ENCODE measurements around the gene EXOSC7.

The EXOSC7 gene

DNA sequence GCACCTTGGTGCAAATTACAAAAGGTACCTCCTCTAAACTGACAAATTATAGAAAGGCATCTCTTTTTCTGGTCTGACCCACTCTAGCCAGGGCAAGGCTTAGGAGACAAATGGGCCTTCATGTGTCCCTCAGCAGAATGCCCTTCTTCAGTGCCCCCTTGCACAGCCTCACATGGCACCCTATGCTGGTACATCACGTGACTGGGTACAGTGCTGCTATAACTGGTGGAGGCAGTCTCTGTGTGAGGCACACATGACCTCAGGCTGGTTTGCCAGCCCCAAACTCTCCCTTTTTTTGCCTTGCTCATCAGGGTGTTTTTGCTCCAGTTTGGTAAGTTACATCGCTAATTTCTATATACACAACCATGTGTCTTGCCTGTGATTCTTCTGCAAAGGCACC lies 53.2 kb downstream of the EXOSC7 start:
- H3K4me3 ChIP-seq (ENCODE audit: low read depth in 1 of 2, low read length in 2 of 2), result no peak overlapping the region
- peaks cover 0 to 15% of the 10 kb centered on the region in 2 donors for H3K4me1 ChIP-seq (ENCODE audit: control insufficient read depth in 1 of 2, insufficient read depth in 2 of 2, low read length in 2 of 2)
- H3K9me3 ChIP-seq (ENCODE audit: control insufficient read depth in 1 of 2, low read length in 2 of 2), result no peaks in the 10 kb centered on the region
- no peak overlapping the region for H3K9ac ChIP-seq (ENCODE audit: low read depth in 1 of 2, low read length in 2 of 2)
- H3K27me3 ChIP-seq (ENCODE audit: control insufficient read depth in 1 of 2, insufficient read depth in 2 of 2, low read length in 2 of 2), result no peaks in the 10 kb centered on the region
- H3K36me3 ChIP-seq (ENCODE audit: control insufficient read depth in 1 of 2, insufficient read depth in 2 of 2, low read length in 2 of 2), result no peaks in the 10 kb centered on the region
- H3K27ac ChIP-seq (ENCODE audit: low read depth, low read length), result no peak overlapping the region

DNA sequence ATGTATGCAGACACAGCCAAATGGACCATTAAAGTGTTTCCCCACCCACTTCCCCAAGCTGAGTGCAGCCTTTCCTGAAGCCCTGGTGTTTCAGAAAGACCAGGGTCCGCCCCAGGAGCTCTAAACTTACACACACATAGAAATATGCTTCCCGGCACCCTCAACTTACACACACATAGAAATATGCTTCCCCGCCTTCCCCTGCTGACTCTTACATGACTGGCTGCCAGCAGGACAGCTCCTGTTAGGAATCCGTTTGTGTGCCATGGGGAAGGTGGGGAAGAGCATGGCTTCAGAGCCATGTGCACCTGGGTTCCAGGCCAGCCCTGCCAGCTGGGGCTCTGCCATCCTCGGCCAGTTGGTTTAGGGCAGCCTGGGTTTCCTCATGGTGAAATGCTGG lies 53.6 kb downstream of the EXOSC7 start:
- H3K36me3 ChIP-seq (ENCODE audit: control insufficient read depth in 1 of 2, insufficient read depth in 2 of 2, low read length in 2 of 2), result no peaks in the 10 kb centered on the region
- no peak overlapping the region for H3K27ac ChIP-seq (ENCODE audit: low read depth, low read length)
- no peak overlapping the region for H3K4me3 ChIP-seq (ENCODE audit: low read depth in 1 of 2, low read length in 2 of 2)
- H3K4me1 ChIP-seq (ENCODE audit: control insufficient read depth in 1 of 2, insufficient read depth in 2 of 2, low read length in 2 of 2), result peaks cover 2 to 16% of the 10 kb centered on the region in 2 donors
- H3K9me3 ChIP-seq (ENCODE audit: control insufficient read depth in 1 of 2, low read length in 2 of 2), result no peaks in the 10 kb centered on the region
- no peaks in the 10 kb centered on the region for H3K27me3 ChIP-seq (ENCODE audit: control insufficient read depth in 1 of 2, insufficient read depth in 2 of 2, low read length in 2 of 2)
- H3K9ac ChIP-seq (ENCODE audit: low read depth in 1 of 2, low read length in 2 of 2), result no peak overlapping the region

DNA sequence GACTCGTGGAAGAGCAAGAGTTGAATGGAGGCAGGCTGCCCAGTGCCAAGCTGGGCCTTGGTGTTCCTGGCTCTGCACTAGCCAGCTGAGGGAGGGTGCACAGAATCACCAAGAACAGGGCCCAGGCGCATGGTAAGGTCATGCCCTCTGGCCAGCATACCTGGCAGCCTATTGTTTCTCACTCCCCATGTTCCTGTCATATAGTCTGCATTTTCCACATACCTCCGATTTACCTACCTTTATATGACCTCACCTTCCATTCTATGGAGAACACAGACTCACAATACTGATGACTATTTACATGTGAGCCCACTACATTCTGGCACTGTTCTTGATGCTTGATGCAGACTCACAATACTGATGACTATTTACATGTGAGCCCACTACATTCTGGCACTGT lies 55.5 kb downstream of the EXOSC7 start:
- peaks cover 12 to 20% of the 10 kb centered on the region in 2 donors for H3K4me1 ChIP-seq (ENCODE audit: control insufficient read depth in 1 of 2, insufficient read depth in 2 of 2, low read length in 2 of 2)
- H3K27ac ChIP-seq (ENCODE audit: low read depth, low read length), result no peak overlapping the region
- H3K27me3 ChIP-seq (ENCODE audit: control insufficient read depth in 1 of 2, insufficient read depth in 2 of 2, low read length in 2 of 2), result peaks cover under 1 to 6% of the 10 kb centered on the region in 2 donors
- H3K36me3 ChIP-seq (ENCODE audit: control insufficient read depth in 1 of 2, insufficient read depth in 2 of 2, low read length in 2 of 2), result no peaks in the 10 kb centered on the region
- no peak overlapping the region for H3K9ac ChIP-seq (ENCODE audit: low read depth in 1 of 2, low read length in 2 of 2)
- no peaks in the 10 kb centered on the region for H3K9me3 ChIP-seq (ENCODE audit: control insufficient read depth in 1 of 2, low read length in 2 of 2)
- H3K4me3 ChIP-seq (ENCODE audit: low read depth in 1 of 2, low read length in 2 of 2), result no peak overlapping the region

DNA sequence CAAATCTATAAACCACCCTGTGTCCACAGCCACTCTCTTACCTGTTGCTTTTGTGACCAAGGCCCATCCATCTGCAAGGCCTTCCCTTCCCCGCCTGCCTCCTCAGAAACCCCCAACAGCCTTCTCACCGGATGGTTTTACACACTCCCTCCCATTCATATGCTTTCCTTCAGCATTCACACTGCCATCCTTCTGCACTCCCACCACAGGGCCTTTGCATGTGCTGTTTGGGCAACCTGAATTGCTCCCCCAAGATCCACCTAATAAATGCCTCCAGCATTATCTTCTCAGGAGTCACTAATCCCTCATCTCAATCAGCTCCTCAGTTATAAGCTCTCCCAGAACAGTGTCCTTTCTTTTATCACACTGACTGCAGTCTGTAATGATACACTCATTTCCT lies 56.1 kb downstream of the EXOSC7 start:
- Histone ChIP-seq H3K4me1 (ENCODE audit: control insufficient read depth in 1 of 2, insufficient read depth in 2 of 2, low read length in 2 of 2) (peaks cover 12 to 20% of the 10 kb centered on the region in 2 donors), H3K9ac (ENCODE audit: low read depth in 1 of 2, low read length in 2 of 2) (no peak overlapping the region), H3K4me3 (ENCODE audit: low read depth in 1 of 2, low read length in 2 of 2) (no peak overlapping the region), H3K27me3 (ENCODE audit: control insufficient read depth in 1 of 2, insufficient read depth in 2 of 2, low read length in 2 of 2) (peaks cover 6 to 12% of the 10 kb centered on the region in 2 donors), H3K36me3 (ENCODE audit: control insufficient read depth in 1 of 2, insufficient read depth in 2 of 2, low read length in 2 of 2) (no peaks in the 10 kb centered on the region), H3K27ac (ENCODE audit: low read depth, low read length) (no peak overlapping the region), H3K9me3 (ENCODE audit: control insufficient read depth in 1 of 2, low read length in 2 of 2) (no peaks in the 10 kb centered on the region)

DNA sequence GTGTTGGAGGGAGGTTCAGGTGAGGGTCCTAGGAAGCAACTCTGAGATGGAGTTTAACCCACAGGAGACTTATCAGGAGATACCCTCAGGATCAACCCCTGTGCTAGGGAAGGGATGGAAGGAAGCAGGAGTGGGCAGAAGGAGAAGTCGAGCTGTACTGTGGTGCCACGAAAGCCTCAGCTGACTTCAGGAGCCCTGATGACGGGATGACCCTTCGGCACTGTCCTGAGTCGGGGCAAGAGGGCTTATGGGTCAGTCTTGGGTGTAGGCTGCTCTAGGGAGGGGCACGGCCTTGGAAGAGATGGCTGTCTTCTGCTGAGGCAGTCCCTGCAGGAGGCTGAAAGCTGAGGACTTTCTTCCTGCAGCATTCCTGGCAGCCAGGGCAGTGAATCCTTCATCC lies 57.7 kb downstream of the EXOSC7 start:
- Histone ChIP-seq H3K4me3 (ENCODE audit: low read depth in 1 of 2, low read length in 2 of 2) (no peak overlapping the region), H3K27ac (ENCODE audit: low read depth, low read length) (no peak overlapping the region), H3K36me3 (ENCODE audit: control insufficient read depth in 1 of 2, insufficient read depth in 2 of 2, low read length in 2 of 2) (no peaks in the 10 kb centered on the region), H3K9me3 (ENCODE audit: control insufficient read depth in 1 of 2, low read length in 2 of 2) (no peaks in the 10 kb centered on the region), H3K4me1 (ENCODE audit: control insufficient read depth in 1 of 2, insufficient read depth in 2 of 2, low read length in 2 of 2) (peaks cover 12 to 24% of the 10 kb centered on the region in 2 donors), H3K9ac (ENCODE audit: low read depth in 1 of 2, low read length in 2 of 2) (no peak overlapping the region), H3K27me3 (ENCODE audit: control insufficient read depth in 1 of 2, insufficient read depth in 2 of 2, low read length in 2 of 2) (peaks cover 7 to 14% of the 10 kb centered on the region in 2 donors)

DNA sequence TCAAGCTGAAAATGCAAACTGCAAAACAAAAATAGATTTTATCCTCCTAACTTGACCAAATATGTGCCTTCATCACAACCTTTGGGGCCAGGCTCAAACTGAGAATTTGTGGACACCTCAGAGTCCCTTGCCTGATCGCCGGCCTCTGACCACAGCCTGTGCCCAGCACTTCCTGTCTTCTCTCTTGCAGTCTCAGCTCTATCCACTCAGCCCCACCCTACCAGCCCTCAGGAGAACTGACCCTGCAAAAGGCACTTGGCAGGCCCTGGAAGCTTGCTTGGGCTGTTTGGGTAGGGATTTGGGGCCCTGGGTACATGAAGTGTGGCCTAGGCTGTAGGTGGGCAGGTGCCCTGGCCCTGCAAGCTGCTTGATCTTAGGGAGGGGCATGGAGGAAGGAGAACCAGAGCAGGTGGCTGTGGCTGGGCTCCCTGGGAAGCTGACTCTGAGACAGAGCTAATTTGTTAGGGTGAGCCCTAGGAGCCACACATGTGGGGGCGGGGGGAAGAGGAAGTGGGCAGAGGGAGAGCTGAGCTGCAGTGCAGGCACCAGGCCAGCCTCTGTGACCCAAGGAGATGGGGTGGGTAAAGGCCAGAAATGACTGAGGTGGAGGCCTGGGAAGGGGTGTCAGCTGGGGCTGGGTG lies 58.7 kb downstream of the EXOSC7 start:
- Histone ChIP-seq H3K27ac (ENCODE audit: low read depth, low read length) (no peak overlapping the region), H3K27me3 (ENCODE audit: control insufficient read depth in 1 of 2, insufficient read depth in 2 of 2, low read length in 2 of 2) (peaks cover 7 to 14% of the 10 kb centered on the region in 2 donors), H3K36me3 (ENCODE audit: control insufficient read depth in 1 of 2, insufficient read depth in 2 of 2, low read length in 2 of 2) (no peaks in the 10 kb centered on the region), H3K9me3 (ENCODE audit: control insufficient read depth in 1 of 2, low read length in 2 of 2) (no peaks in the 10 kb centered on the region), H3K4me3 (ENCODE audit: low read depth in 1 of 2, low read length in 2 of 2) (peak overlapping the region in 1 of 2 donors; percentile 35), H3K9ac (ENCODE audit: low read depth in 1 of 2, low read length in 2 of 2) (no peak overlapping the region), H3K4me1 (ENCODE audit: control insufficient read depth in 1 of 2, insufficient read depth in 2 of 2, low read length in 2 of 2) (peaks cover 12 to 24% of the 10 kb centered on the region in 2 donors)

DNA sequence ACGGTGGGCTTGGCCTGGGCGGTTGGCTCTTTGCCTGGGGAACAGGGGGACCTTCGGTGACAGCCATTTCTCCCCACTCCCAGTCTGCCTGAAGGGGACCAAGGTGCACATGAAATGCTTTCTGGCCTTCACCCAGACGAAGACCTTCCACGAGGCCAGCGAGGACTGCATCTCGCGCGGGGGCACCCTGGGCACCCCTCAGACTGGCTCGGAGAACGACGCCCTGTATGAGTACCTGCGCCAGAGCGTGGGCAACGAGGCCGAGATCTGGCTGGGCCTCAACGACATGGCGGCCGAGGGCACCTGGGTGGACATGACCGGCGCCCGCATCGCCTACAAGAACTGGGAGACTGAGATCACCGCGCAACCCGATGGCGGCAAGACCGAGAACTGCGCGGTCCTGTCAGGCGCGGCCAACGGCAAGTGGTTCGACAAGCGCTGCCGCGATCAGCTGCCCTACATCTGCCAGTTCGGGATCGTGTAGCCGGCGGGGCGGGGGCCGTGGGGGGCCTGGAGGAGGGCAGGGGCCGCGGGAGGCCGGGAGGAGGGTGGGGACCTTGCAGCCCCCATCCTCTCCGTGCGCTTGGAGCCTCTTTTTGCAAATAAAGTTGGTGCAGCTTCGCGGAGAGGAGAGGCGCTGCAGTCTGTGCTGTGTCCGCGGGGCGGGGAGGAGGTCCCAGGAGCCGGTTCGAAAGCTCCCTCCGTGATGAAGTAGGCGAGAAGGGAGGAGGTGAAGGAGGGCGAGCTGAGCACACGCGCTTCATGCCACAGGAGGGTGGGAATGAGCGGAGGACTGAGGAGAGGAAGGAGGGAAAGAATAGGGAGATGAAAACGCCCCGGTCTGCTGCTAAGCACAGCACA lies 59.6 kb downstream of the EXOSC7 start:
- Histone ChIP-seq H3K36me3 (ENCODE audit: control insufficient read depth in 1 of 2, insufficient read depth in 2 of 2, low read length in 2 of 2) (no peaks in the 10 kb centered on the region), H3K27me3 (ENCODE audit: control insufficient read depth in 1 of 2, insufficient read depth in 2 of 2, low read length in 2 of 2) (peaks cover 7 to 14% of the 10 kb centered on the region in 2 donors), H3K9me3 (ENCODE audit: control insufficient read depth in 1 of 2, low read length in 2 of 2) (no peaks in the 10 kb centered on the region), H3K27ac (ENCODE audit: low read depth, low read length) (no peak overlapping the region), H3K4me1 (ENCODE audit: control insufficient read depth in 1 of 2, insufficient read depth in 2 of 2, low read length in 2 of 2) (peaks cover 12 to 24% of the 10 kb centered on the region in 2 donors), H3K9ac (ENCODE audit: low read depth in 1 of 2, low read length in 2 of 2) (peak overlapping the region in 1 of 2 donors; percentile 3), H3K4me3 (ENCODE audit: low read depth in 1 of 2, low read length in 2 of 2) (peak overlapping the region; percentile 47 to 50)

DNA sequence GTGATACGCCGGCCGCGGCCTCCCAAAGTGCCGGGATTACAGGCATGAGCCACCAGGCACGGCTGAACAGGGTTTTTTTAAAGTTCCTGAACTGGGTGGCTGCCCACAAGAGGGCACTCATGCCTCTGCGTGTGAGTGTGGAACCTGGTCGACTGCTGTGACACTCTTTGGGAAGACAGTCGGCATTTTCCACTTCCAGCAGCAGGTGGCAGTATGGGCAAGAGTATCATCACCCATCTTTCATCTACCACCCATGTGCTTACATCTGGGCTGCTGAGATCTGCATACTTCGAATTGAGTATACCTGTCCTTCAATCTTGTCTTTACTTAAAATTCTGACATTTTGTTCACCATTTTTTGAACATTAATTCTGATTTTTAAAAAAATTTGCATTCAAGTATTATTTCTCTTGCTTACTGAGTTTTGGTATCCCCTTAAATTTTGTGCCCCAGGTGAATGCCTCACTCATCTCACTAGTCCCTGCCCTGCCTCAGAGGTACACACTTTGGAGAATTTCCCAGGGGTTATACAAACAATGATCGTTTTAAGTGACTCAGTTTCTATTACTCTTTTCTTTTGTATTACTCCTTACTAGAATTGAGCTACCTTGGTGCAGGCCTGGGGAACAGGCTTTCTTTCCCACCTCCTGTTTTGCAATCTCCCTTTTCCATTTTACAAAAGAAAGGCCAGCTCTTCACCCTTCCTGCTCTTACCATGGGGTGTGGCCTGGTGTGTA lies 61.8 kb downstream of the EXOSC7 start:
- Histone ChIP-seq H3K4me3 (ENCODE audit: low read depth in 1 of 2, low read length in 2 of 2) (no peak overlapping the region), H3K36me3 (ENCODE audit: control insufficient read depth in 1 of 2, insufficient read depth in 2 of 2, low read length in 2 of 2) (no peaks in the 10 kb centered on the region), H3K27me3 (ENCODE audit: control insufficient read depth in 1 of 2, insufficient read depth in 2 of 2, low read length in 2 of 2) (peaks cover 7 to 14% of the 10 kb centered on the region in 2 donors), H3K9ac (ENCODE audit: low read depth in 1 of 2, low read length in 2 of 2) (no peak overlapping the region), H3K4me1 (ENCODE audit: control insufficient read depth in 1 of 2, insufficient read depth in 2 of 2, low read length in 2 of 2) (peaks cover 12 to 29% of the 10 kb centered on the region in 2 donors), H3K27ac (ENCODE audit: low read depth, low read length) (no peak overlapping the region), H3K9me3 (ENCODE audit: control insufficient read depth in 1 of 2, low read length in 2 of 2) (no peaks in the 10 kb centered on the region)

DNA sequence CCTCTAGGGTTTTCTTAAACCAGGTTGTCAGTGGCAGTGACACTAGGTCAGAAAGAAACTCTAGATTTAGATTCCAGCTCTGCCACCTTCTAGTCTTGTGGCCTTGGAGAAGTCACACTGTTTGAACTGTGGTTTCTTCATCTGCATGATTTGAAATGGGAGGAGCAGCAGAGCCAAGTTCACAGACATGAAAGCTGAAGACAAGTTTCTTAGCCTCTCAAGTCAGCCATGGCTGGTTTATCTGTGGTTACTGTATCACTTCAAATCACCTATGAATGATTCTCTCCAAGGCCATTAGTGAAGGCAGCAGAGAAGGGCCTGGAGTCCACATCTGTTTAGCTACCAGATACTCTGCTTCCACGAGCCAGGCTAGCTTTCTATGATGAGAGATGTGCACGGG lies 65.6 kb downstream of the EXOSC7 start:
- Histone ChIP-seq H3K27ac (ENCODE audit: low read depth, low read length) (no peak overlapping the region), H3K4me1 (ENCODE audit: control insufficient read depth in 1 of 2, insufficient read depth in 2 of 2, low read length in 2 of 2) (peaks cover 0 to 8% of the 10 kb centered on the region in 2 donors), H3K4me3 (ENCODE audit: low read depth in 1 of 2, low read length in 2 of 2) (no peak overlapping the region), H3K9me3 (ENCODE audit: control insufficient read depth in 1 of 2, low read length in 2 of 2) (no peaks in the 10 kb centered on the region), H3K9ac (ENCODE audit: low read depth in 1 of 2, low read length in 2 of 2) (no peak overlapping the region), H3K36me3 (ENCODE audit: control insufficient read depth in 1 of 2, insufficient read depth in 2 of 2, low read length in 2 of 2) (no peaks in the 10 kb centered on the region), H3K27me3 (ENCODE audit: control insufficient read depth in 1 of 2, insufficient read depth in 2 of 2, low read length in 2 of 2) (peaks cover 6 to 8% of the 10 kb centered on the region in 2 donors)

DNA sequence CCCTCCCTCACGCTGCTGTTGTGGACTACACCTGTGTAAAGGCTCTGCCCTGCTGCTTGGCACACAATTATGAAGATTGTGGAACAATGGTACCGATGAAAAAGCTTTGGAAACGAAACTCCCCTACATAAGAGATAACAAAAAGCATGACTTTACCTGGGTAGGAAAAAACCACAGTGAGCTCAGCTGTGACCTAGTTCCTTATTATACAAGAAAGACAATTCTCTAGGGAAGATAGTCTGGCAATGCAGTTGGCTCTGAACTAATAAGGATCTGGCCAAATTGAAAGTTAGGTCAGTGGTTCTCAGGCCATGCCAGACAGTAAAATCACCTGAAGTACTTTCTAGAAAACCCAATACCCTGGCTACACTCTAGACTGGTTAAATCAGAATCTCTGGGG lies 66.1 kb downstream of the EXOSC7 start:
- no peak overlapping the region for H3K27ac ChIP-seq (ENCODE audit: low read depth, low read length)
- H3K36me3 ChIP-seq (ENCODE audit: control insufficient read depth in 1 of 2, insufficient read depth in 2 of 2, low read length in 2 of 2), result no peaks in the 10 kb centered on the region
- H3K4me1 ChIP-seq (ENCODE audit: control insufficient read depth in 1 of 2, insufficient read depth in 2 of 2, low read length in 2 of 2), result peaks cover 0 to 8% of the 10 kb centered on the region in 2 donors
- H3K9ac ChIP-seq (ENCODE audit: low read depth in 1 of 2, low read length in 2 of 2), result no peak overlapping the region
- H3K4me3 ChIP-seq (ENCODE audit: low read depth in 1 of 2, low read length in 2 of 2), result no peak overlapping the region
- peaks cover 1 to 3% of the 10 kb centered on the region in 2 donors for H3K27me3 ChIP-seq (ENCODE audit: control insufficient read depth in 1 of 2, insufficient read depth in 2 of 2, low read length in 2 of 2)
- H3K9me3 ChIP-seq (ENCODE audit: control insufficient read depth in 1 of 2, low read length in 2 of 2), result no peaks in the 10 kb centered on the region
